Astrocyte of the hippocampus (primary cell): ENCODE measurements around the gene USP37.

Experiments used
- DNase-seq: peaks from one replicate; pipeline ENCODE4 v3.0.0; 2011; ENCODE audit warnings: low read depth, low spot score

USP37 gene

DNA sequence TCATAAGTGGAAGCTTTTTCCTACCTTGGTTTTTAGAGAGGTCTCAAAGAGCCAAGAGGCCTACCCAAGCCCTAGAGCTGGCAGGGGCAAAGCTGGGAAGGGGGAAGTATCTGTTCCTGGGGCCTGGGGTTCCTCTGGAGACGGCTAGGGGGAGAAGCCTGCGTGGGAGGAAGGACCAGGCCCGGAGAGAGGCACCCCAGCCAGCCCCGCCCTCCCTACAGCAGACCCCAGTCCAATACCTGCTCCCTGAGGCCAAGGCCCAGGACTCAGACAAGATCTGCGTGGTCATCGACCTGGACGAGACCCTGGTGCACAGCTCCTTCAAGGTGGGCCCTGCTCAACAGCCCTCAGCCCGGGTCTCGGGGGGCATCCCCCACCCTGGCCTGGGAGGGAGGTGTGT lies 166.3 kb downstream of the USP37 start:
- no peak for DNase-seq

DNA sequence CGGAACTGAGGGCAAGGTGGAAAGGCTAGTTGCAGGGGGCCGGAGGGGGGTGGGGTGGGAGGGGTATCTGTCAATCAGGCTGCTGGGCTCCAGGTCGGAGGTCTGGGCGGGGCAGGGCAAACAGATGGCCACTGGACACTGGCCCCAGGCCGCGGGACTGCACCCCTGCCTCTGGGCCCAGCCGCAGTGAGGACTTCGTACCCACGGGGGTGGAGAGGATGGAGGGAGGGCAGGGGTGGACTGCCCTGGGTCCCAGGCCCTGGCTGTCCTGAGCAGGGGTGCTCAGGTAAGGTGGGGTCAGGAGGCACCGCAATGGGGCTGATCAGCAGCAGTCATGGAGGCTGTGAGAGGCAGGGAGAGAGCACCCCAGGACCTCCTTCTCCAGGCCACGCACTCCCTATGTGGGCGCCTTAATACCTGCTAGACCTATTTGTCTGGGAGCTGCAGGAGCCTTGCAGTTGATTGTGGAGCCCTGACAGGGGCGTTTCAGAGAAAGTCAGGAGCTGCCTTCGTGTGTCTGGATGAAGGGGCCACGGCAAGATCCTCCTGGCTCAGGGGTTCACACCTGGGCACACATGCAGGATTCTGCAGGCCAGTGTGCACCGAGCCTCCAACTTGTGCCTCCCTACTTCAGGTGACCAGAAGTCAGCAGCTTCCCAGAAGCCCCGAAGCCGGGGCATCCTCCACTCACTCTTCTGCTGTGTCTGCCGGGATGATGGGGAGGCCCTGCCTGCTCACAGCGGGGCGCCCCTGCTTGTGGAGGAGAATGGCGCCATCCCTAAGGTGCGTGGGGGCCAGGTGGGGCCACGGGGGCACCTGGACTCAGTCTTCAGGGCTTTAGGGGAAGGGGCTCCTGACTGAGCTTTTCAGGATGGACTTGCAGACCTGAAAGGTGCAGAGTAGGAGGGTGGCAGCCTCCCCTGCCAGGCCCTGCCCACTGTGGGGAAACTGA lies 166.9 kb downstream of the USP37 start:
- no peak for DNase-seq
